ENCODE results near the gene ZNF790.

GRCh38 chr19:36850559-36851442 is 12.6 kb upstream of the ZNF790 start, which contains the start of gene ZNF345:
- TF ChIP-seq POLR2A (IDR thresholded peaks at IDR 0.05; ENCODE audit: low read depth, low read length), result 0 out of 2 replicates have a peak, but pooled peaks have one; percentile 47
- TF ChIP-seq SPI1 (IDR thresholded peaks at IDR 0.05; ENCODE audit: low read depth, low read length), result no peak
- TF ChIP-seq POLR2AphosphoS5 (IDR thresholded peaks at IDR 0.05; ENCODE audit: low read depth, low read length), result no peak
- TF ChIP-seq TAF1 (IDR thresholded peaks at IDR 0.05; ENCODE audit: low read depth, low read length), result peak; percentile 19; the same call in 1 of the 2 replicates

Measured in GM12891 (cell line).